Naive thymus-derived CD4-positive, alpha-beta T cell (primary cell): Measurements from ENCODE around the gene CIRBP. TPM values are rescaled to one million over a fixed set of nuclear protein-coding genes. Genes with fewer than 3 reads are reported as not detected.

Experiments
- ATAC-seq: fragments of 150-1000 bp; cut with Tn5 transposase; 2 replicates; pipeline ENCODE4 v1.10.0; 2021; ENCODE audit warnings: mild to moderate bottlenecking, moderate library complexity
- CTCF ChIA-PET: fragments of 350-600 bp; sonication (Branson Sonifier 250); formaldehyde crosslinking; loops from one replicate; lab custom pipeline; 2021; ENCODE audit warnings: antibody characterized with exemption; lab: Charles Lee
- POLR2A ChIA-PET: fragments of 350-600 bp; sonication (Branson Sonifier 250); formaldehyde crosslinking; loops from one replicate; lab custom pipeline; 2021; ENCODE audit warnings: antibody characterized with exemption, inconsistent platforms; lab: Charles Lee
- DNase-seq, 9 donors: peaks; one replicate each; pipeline versions ENCODE4 v3.0.0 to v3.0.0-alpha.2; 2020 to 2022; ENCODE audit warnings: mixed read lengths in 1 of 9
- H3K27ac ChIP-seq: one replicate; pipeline ENCODE4 v1.7.0; 2013; ENCODE audit warnings: mild to moderate bottlenecking, low read depth, low read length, moderate library complexity
- H3K27me3 ChIP-seq, 2 donors: one replicate each; pipeline ENCODE4 v1.7.0; 2013; ENCODE audit warnings: low read length in 2 of 2, mild to moderate bottlenecking in 2 of 2, moderate library complexity in 2 of 2; ENCODE audit not compliant: control insufficient read depth in 2 of 2, insufficient read depth in 2 of 2
- H3K36me3 ChIP-seq, 3 experiments: 1 replicate in 2 of 3; 2 replicates in 1 of 3; pipeline ENCODE4 v1.7.0; 2013; ENCODE audit warnings: low read length in 3 of 3, mild to moderate bottlenecking in 3 of 3, moderate library complexity in 1 of 3; ENCODE audit not compliant: insufficient read depth in 3 of 3, control insufficient read depth in 2 of 3
- H3K4me1 ChIP-seq, 2 donors: one replicate each; pipeline ENCODE4 v1.7.0; 2013; ENCODE audit warnings: low read length in 2 of 2, mild to moderate bottlenecking in 2 of 2, moderate library complexity in 1 of 2; ENCODE audit not compliant: control insufficient read depth in 2 of 2, insufficient read depth in 2 of 2
- H3K4me3 ChIP-seq: 2 replicates; pipeline ENCODE4 v1.7.0; 2013; ENCODE audit warnings: mild to moderate bottlenecking, low read length
- H3K9me3 ChIP-seq, 3 experiments: 1 replicate in 2 of 3; 2 replicates in 1 of 3; pipeline ENCODE4 v1.7.0; 2013; ENCODE audit warnings: low read length in 3 of 3; ENCODE audit not compliant: control insufficient read depth in 2 of 3
- H3K27ac Mint-ChIP-seq, 9 donors: one replicate each; pipeline ENCODE4 v1.8.0; 2020 to 2022; ENCODE audit warnings: mixed read lengths in 9 of 9, mild to moderate bottlenecking in 8 of 9, moderate library complexity in 5 of 9, inconsistent platforms in 2 of 9
- H3K27me3 Mint-ChIP-seq, 5 donors: one replicate each; pipeline ENCODE4 v1.8.0; 2021 to 2022; ENCODE audit warnings: mixed read lengths in 5 of 5, mild to moderate bottlenecking in 1 of 5
- H3K36me3 Mint-ChIP-seq, 5 donors: one replicate each; pipeline ENCODE4 v1.8.0; 2020 to 2022; ENCODE audit warnings: mixed read lengths in 5 of 5, mild to moderate bottlenecking in 3 of 5, inconsistent platforms in 1 of 5
- H3K4me1 Mint-ChIP-seq, 7 donors: one replicate each; pipeline ENCODE4 v1.8.0; 2020 to 2022; ENCODE audit warnings: mixed read lengths in 7 of 7, mild to moderate bottlenecking in 3 of 7, inconsistent platforms in 1 of 7
- H3K4me3 Mint-ChIP-seq, 10 donors: one replicate each; pipeline ENCODE4 v1.8.0; 2020 to 2022; ENCODE audit warnings: mild to moderate bottlenecking in 10 of 10, mixed read lengths in 10 of 10, moderate library complexity in 6 of 10, inconsistent platforms in 2 of 10
- H3K9me3 Mint-ChIP-seq, 11 donors: one replicate each; pipeline ENCODE4 v1.8.0; 2020 to 2022; ENCODE audit warnings: mixed read lengths in 11 of 11, mild to moderate bottlenecking in 4 of 11, inconsistent platforms in 1 of 11, moderate library complexity in 1 of 11
- intact Hi-C, 2 donors: fragments of 100-400 bp; cut with micrococcal nuclease; formaldehyde crosslinking; loops; one replicate each; pipeline ENCODE4 v1.15.1; 2023
- polyA plus RNA-seq, 2 donors: library from polyadenylated mRNA; unstranded; fragments of 300-500 nt; fragmentation: Illumina TruSeq; gene quantifications; one replicate each; pipeline ENCODE4 v1.2.3, GENCODE V29; 2021
- total RNA-seq, 6 experiments: library from RNA in 5 of 6; stranded (reverse) in 5 of 6; gene quantifications; 1 replicate in 5 of 6; 2 replicates in 1 of 6; pipeline ENCODE4 v1.2.3 and lab custom pipeline; 2021 to 2026

CIRBP gene
- total and polyA plus RNA-seq, 7 experiments from 2014 or later, result 233 to 629 (median 410) TPM

DNA sequence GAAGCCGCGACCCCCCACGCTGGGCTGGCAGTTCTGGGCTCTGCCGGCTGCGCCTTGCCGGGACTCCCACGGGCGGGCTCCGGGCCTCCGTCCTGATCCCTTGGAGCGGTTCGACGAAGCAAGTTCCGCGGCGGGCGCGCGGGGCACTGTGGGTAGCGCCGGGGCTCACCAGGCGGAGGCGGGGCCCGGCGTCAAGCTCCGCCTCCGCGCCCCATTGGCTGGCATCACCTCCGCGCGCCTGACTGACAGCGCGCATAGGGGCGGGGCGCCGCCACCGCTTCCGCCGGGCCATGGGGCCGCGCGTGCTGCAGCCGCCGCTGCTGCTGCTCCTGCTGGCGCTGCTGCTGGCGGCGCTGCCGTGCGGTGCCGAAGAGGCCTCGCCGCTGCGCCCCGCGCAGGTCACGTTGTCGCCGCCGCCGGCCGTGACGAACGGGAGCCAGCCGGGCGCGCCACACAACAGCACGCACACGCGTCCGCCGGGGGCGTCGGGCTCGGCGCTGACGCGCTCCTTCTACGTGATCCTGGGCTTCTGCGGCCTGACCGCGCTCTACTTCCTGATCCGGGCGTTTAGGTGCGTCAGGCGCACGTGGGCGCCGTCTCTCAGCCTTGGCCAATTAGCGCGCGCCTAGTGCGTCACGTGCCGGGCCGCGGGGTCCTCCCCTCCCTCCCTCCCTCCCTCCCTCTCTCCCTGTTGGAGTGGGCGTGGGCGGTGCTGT, 6.3 kb downstream of the CIRBP start, which contains the start of gene FAM174C:
Gene FAM174C (plus strand): TSS at position 271 of the 716 bp plus-strand sequence. CDS start 20 bp downstream, at position 291.
- Mint-ChIP-seq H3K27ac (peak within 1 kb of the TSS; percentile 62 to 98 (median 95)), H3K36me3 (peaks cover 0 to 49% (median 20%) of the 10 kb centered on the region in 5 donors), H3K9me3 (peaks cover 0 to 8% (median 0%) of the 10 kb centered on the region in 11 donors), H3K4me1 (peaks cover 40 to 60% (median 48%) of the 10 kb centered on the region in 7 donors), H3K4me3 (peak within 1 kb of the TSS; percentile 79 to 93 (median 88)), H3K27me3 (no peaks in the 10 kb centered on the region)
- Histone ChIP-seq H3K27ac (peak within 1 kb of the TSS; percentile 93), H3K27me3 (no peaks in the 10 kb centered on the region), H3K4me1 (peaks cover 46 to 60% of the 10 kb centered on the region in 2 donors), H3K9me3 (no peaks in the 10 kb centered on the region), H3K36me3 (peaks cover 37 to 71% (median 41%) of the 10 kb centered on the region in 3 experiments), H3K4me3 (peak within 1 kb of the TSS; percentile 75)
- peak; percentile 90 to 97 (median 96) for DNase-seq
- ChIA-PET POLR2A (interaction anchor here (0.5 to 6.6 kb wide), 22 partner anchors 10 to 614 kb away, joined by 3 to 60 read pairs (median 4); partner anchors contain the start of gene ATP5F1D), CTCF (interaction anchor here (1.0 kb wide), 2 partner anchors 9 to 31 kb away, joined by 4 to 7 read pairs; no protein-coding TSS in a partner anchor)
- intact Hi-C loops, result loop anchor here (1.0 to 5.0 kb wide), 10 partner anchors 15 to 537 kb away; partner anchors contain the start of genes DAZAP1 (in 2 of the 2), RPS15 (in 2 of the 2), ATP8B3 (in 1 of the 2) and GAMT (in 1 of the 2)
- peak; percentile 90 for ATAC-seq

GRCh38 chr19:1275976-1276627, 7.0 kb downstream of the CIRBP start:
- Histone ChIP-seq H3K27ac (peak overlapping the region; percentile 93), H3K36me3 (peaks cover 30 to 68% (median 34%) of the 10 kb centered on the region in 3 experiments), H3K4me3 (peak overlapping the region; percentile 75), H3K4me1 (peaks cover 40 to 53% of the 10 kb centered on the region in 2 donors), H3K27me3 (no peaks in the 10 kb centered on the region), H3K9me3 (no peaks in the 10 kb centered on the region)
- Mint-ChIP-seq H3K27me3 (no peaks in the 10 kb centered on the region), H3K9me3 (peaks cover 0 to 6% (median 0%) of the 10 kb centered on the region in 11 donors), H3K27ac (peak overlapping the region; percentile 65 to 98 (median 95)), H3K36me3 (peaks cover 0 to 43% (median 17%) of the 10 kb centered on the region in 5 donors), H3K4me1 (peaks cover 34 to 55% (median 42%) of the 10 kb centered on the region in 7 donors), H3K4me3 (peak overlapping the region; percentile 79 to 93 (median 88))
- intact Hi-C loops, result loop anchor here (1.0 to 5.0 kb wide), 10 partner anchors 15 to 536 kb away; partner anchors contain the start of genes DAZAP1 (in 2 of the 2), RPS15 (in 2 of the 2), ATP8B3 (in 1 of the 2) and GAMT (in 1 of the 2)
- ChIA-PET CTCF (no interaction called here), POLR2A (interaction anchor here (1.4 to 6.6 kb wide), 5 partner anchors 10 to 107 kb away, joined by 7 to 60 read pairs (median 14); no protein-coding TSS in a partner anchor)
- DNase-seq (no peak), ATAC-seq (no peak)

GRCh38 chr19:1276628-1277022, 7.5 kb downstream of the CIRBP start:
- intact Hi-C loops, result loop anchor here in 1 of 2 donors (5.0 kb wide), 2 partner anchors 76 to 316 kb away; partner anchors contain the start of gene MBD3
- H3K36me3 ChIP-seq, result peaks cover 25 to 63% (median 29%) of the 10 kb centered on the region in 3 experiments
- ATAC-seq, result no peak

GRCh38 chr19:1277061-1277460, 7.9 kb downstream of the CIRBP start:
- Mint-ChIP-seq H3K27ac (peak overlapping the region; percentile 65 to 98 (median 95)), H3K9me3 (peaks cover 0 to 6% (median 0%) of the 10 kb centered on the region in 11 donors), H3K4me3 (peak overlapping the region; percentile 79 to 93 (median 88)), H3K36me3 (peaks cover 0 to 34% (median 17%) of the 10 kb centered on the region in 5 donors), H3K27me3 (peaks cover 0 to 3% (median 0%) of the 10 kb centered on the region in 5 donors), H3K4me1 (peaks cover 30 to 49% (median 34%) of the 10 kb centered on the region in 7 donors)
- no peak for ATAC-seq
- H3K27ac ChIP-seq, result peak overlapping the region; percentile 93
- ChIA-PET CTCF (no interaction called here), POLR2A (interaction anchor here (1.2 to 6.6 kb wide), 2 partner anchors 8 to 33 kb away, joined by 7 to 60 read pairs; partner anchors contain the start of gene CIRBP)
- peaks cover 30 to 43% of the 10 kb centered on the region in 2 donors for H3K4me1 ChIP-seq
- no peaks in the 10 kb centered on the region for H3K9me3 ChIP-seq
- no peaks in the 10 kb centered on the region for H3K27me3 ChIP-seq
- intact Hi-C loops, result loop anchor here in 1 of 2 donors (5.0 kb wide), 2 partner anchors 75 to 315 kb away; partner anchors contain the start of gene MBD3
- DNase-seq, result no peak
- no peak overlapping the region for H3K4me3 ChIP-seq
- H3K36me3 ChIP-seq, result peaks cover 22 to 58% (median 24%) of the 10 kb centered on the region in 3 experiments

More at GRCh38 chr19:1276628-1277022, 7.5 kb downstream of the CIRBP start:
- POLR2A ChIA-PET, result interaction anchor here (1.8 to 6.6 kb wide), 3 partner anchors 11 to 32 kb away, joined by 14 to 60 read pairs (median 14); no protein-coding TSS in a partner anchor
- peak overlapping the region; percentile 79 to 93 (median 88) for H3K4me3 Mint-ChIP-seq
- H3K4me1 Mint-ChIP-seq, result peaks cover 31 to 51% (median 37%) of the 10 kb centered on the region in 7 donors
- Histone ChIP-seq H3K27me3 (no peaks in the 10 kb centered on the region), H3K9me3 (no peaks in the 10 kb centered on the region), H3K4me3 (peak overlapping the region; percentile 75), H3K27ac (peak overlapping the region; percentile 93), H3K4me1 (peaks cover 34 to 48% of the 10 kb centered on the region in 2 donors)
- H3K36me3 Mint-ChIP-seq, result peaks cover 0 to 38% (median 17%) of the 10 kb centered on the region in 5 donors
- peak in 4 of 9 donors; percentile 37 to 58 (median 44) for DNase-seq
- H3K27me3 Mint-ChIP-seq, result peaks cover 0 to under 1% (median 0%) of the 10 kb centered on the region in 5 donors
- CTCF ChIA-PET, result no interaction called here
- peaks cover 0 to 6% (median 0%) of the 10 kb centered on the region in 11 donors for H3K9me3 Mint-ChIP-seq
- H3K27ac Mint-ChIP-seq, result peak overlapping the region; percentile 65 to 98 (median 95)

- ATAC-seq, result no peak
- peaks cover 23 to 34% of the 10 kb centered on the region in 2 donors for H3K4me1 ChIP-seq
- H3K27ac ChIP-seq, result no peak overlapping the region
- no peak for DNase-seq
- H3K36me3 ChIP-seq, result peaks cover 14 to 48% (median 20%) of the 10 kb centered on the region in 3 experiments
- intact Hi-C loops, result loop anchor here (2.0 to 5.0 kb wide), 3 partner anchors 74 to 314 kb away; partner anchors contain the start of gene MBD3 (in 1 of the 2)
- CTCF ChIA-PET, result interaction anchor here (1.0 kb wide), 1 partner anchor 94 kb away, joined by 4 read pairs; no protein-coding TSS in a partner anchor
- POLR2A ChIA-PET, result interaction anchor here (0.6 to 1.2 kb wide), 2 partner anchors 9 to 57 kb away, joined by 4 to 7 read pairs; partner anchors contain the start of gene CIRBP
- Mint-ChIP-seq H3K27me3 (peaks cover 0 to 3% (median 0%) of the 10 kb centered on the region in 5 donors), H3K27ac (peak overlapping the region in 5 of 9 donors; percentile 13 to 72 (median 59)), H3K36me3 (peaks cover 0 to 24% (median 10%) of the 10 kb centered on the region in 5 donors), H3K9me3 (peaks cover 0 to 3% (median 0%) of the 10 kb centered on the region in 11 donors), H3K4me1 (peaks cover 21 to 39% (median 27%) of the 10 kb centered on the region in 7 donors), H3K4me3 (peak overlapping the region in 3 of 10 donors; percentile 25 to 74 (median 60))
- H3K4me3 ChIP-seq, result no peak overlapping the region
- no peaks in the 10 kb centered on the region for H3K27me3 ChIP-seq
- no peaks in the 10 kb centered on the region for H3K9me3 ChIP-seq
Measured at GRCh38 chr19:1278074-1278473, 8.9 kb downstream of the CIRBP start.
